Natural killer cell (primary cell): ENCODE measurements around the gene ISYNA1. TPM values are rescaled to one million over a fixed set of nuclear protein-coding genes. Genes with fewer than 3 reads are reported as not detected.

Experiments
- ATAC-seq, 3 donors: fragments of 150-1000 bp in 2 of 3; fragments of 200-7000 bp in 1 of 3; cut with Tn5 transposase; 1 replicate in 1 of 3; 2 replicates in 2 of 3; pipeline ENCODE4 v1.10.0; 2021; ENCODE audit warnings: mild to moderate bottlenecking in 2 of 3, moderate library complexity in 2 of 3
- DNase-seq, 2 donors: peaks; one replicate each; pipeline versions ENCODE4 v3.0.0 to v3.0.0-alpha.2; 2013 to 2021; ENCODE audit warnings: mixed read lengths in 1 of 2
- H3K27ac ChIP-seq: one replicate; pipeline ENCODE4 v1.5.1; 2013; ENCODE audit warnings: mild to moderate bottlenecking, low read length
- H3K27me3 ChIP-seq: one replicate; pipeline ENCODE4 v1.6.1; 2013; ENCODE audit warnings: low read length; ENCODE audit not compliant: control insufficient read depth, insufficient read depth
- H3K36me3 ChIP-seq: one replicate; pipeline ENCODE4 v1.6.1; 2013; ENCODE audit warnings: low read length; ENCODE audit not compliant: control insufficient read depth, insufficient read depth
- H3K4me1 ChIP-seq: one replicate; pipeline ENCODE4 v1.6.1; 2013; ENCODE audit warnings: low read length; ENCODE audit not compliant: control insufficient read depth, insufficient read depth
- H3K4me3 ChIP-seq: one replicate; pipeline ENCODE4 v1.5.1; 2013; ENCODE audit warnings: low read length
- H3K9me3 ChIP-seq: one replicate; pipeline ENCODE4 v1.6.1; 2013; ENCODE audit warnings: low read length; ENCODE audit not compliant: control insufficient read depth, insufficient read depth
- H3K27ac Mint-ChIP-seq, 2 donors: one replicate each; pipeline ENCODE4 v1.8.0; 2022; ENCODE audit warnings: mild to moderate bottlenecking in 2 of 2, mixed read lengths in 2 of 2, moderate library complexity in 1 of 2
- H3K27me3 Mint-ChIP-seq, 2 donors: one replicate each; pipeline ENCODE4 v1.8.0; 2022; ENCODE audit warnings: low read depth in 2 of 2, mixed read lengths in 2 of 2
- H3K36me3 Mint-ChIP-seq: one replicate; pipeline ENCODE4 v1.8.0; 2022; ENCODE audit warnings: mixed read lengths
- H3K4me1 Mint-ChIP-seq, 2 donors: one replicate each; pipeline ENCODE4 v1.8.0; 2022; ENCODE audit warnings: mixed read lengths in 2 of 2
- H3K4me3 Mint-ChIP-seq: one replicate; pipeline ENCODE4 v1.8.0; 2022; ENCODE audit warnings: mild to moderate bottlenecking, moderate library complexity, mixed read lengths
- H3K9me3 Mint-ChIP-seq, 2 donors: one replicate each; pipeline ENCODE4 v1.8.0; 2022; ENCODE audit warnings: mixed read lengths in 2 of 2
- CTCF ChIP-seq: fragments of 200-600 bp; IDR thresholded peaks from one replicate; pipeline ENCODE4 v1.8.0; 2022; ENCODE audit warnings: antibody characterized with exemption
- WGBS: methylation state at CpG from one replicate; pipeline ENCODE4 v1.1.7; 2013; ENCODE audit warnings: missing lambda C conversion rate; ENCODE audit not compliant: insufficient coverage; 5-methylcytosine and 5-hydroxymethylcytosine counted together
- intact Hi-C: fragments of 100-400 bp; cut with micrococcal nuclease; formaldehyde crosslinking; loops from one replicate; pipeline ENCODE4 v1.14.2; 2022
- total RNA-seq, 4 donors: library from RNA; stranded (reverse); fragments of 120-200 nt in 1 of 4; gene quantifications; one replicate each; pipeline versions ENCODE4 v1.2.3 to v1.2.4, GENCODE V29; 2013 to 2022

Gene ISYNA1
- total RNA-seq, 3 donors from 2014 or later (not counting 1 experiment from before 2014, with no cell fraction given), result 39.7 to 53.6 (median 40.1) TPM

GRCh38 chr19:18426416-18426767, 11.5 kb downstream of the ISYNA1 start:
- intact Hi-C loops, result no loop called here
- Mint-ChIP-seq H3K27me3 (no peaks in the 10 kb centered on the region), H3K36me3 (no peaks in the 10 kb centered on the region), H3K27ac (peak overlapping the region; percentile 70 to 97), H3K4me3 (no peak overlapping the region), H3K4me1 (peaks cover 33 to 60% of the 10 kb centered on the region in 2 donors), H3K9me3 (no peaks in the 10 kb centered on the region)
- WGBS, result 89% methylated on average over 8 of the region's 8 CpGs
- Histone ChIP-seq H3K36me3 (peaks cover 3% of the 10 kb centered on the region), H3K4me3 (no peak overlapping the region), H3K27ac (no peak overlapping the region), H3K27me3 (no peaks in the 10 kb centered on the region), H3K4me1 (peaks cover 84% of the 10 kb centered on the region), H3K9me3 (no peaks in the 10 kb centered on the region)
- DNase-seq (no peak), ATAC-seq (no peak)
- no peak for TF ChIP-seq CTCF

- Mint-ChIP-seq H3K27me3 (no peaks in the 10 kb centered on the region), H3K9me3 (no peaks in the 10 kb centered on the region), H3K4me1 (peaks cover 39 to 66% of the 10 kb centered on the region in 2 donors), H3K36me3 (no peaks in the 10 kb centered on the region), H3K4me3 (peak overlapping the region; percentile 17), H3K27ac (peak overlapping the region; percentile 70 to 97)
- WGBS, result 80% methylated on average over 18 of the region's 18 CpGs
- Histone ChIP-seq H3K4me1 (peaks cover 88% of the 10 kb centered on the region), H3K27me3 (no peaks in the 10 kb centered on the region), H3K36me3 (peaks cover 3% of the 10 kb centered on the region), H3K9me3 (no peaks in the 10 kb centered on the region), H3K27ac (no peak overlapping the region), H3K4me3 (no peak overlapping the region)
- intact Hi-C loops, result no loop called here
- no peak for ATAC-seq
- peak in 1 of 2 donors; percentile 36 for DNase-seq
- TF ChIP-seq CTCF, result no peak
Observed at GRCh38 chr19:18425515-18426415, 12.2 kb downstream of the ISYNA1 start.

- ATAC-seq (no peak), DNase-seq (no peak)
- Mint-ChIP-seq H3K27ac (peak overlapping the region in 1 of 2 donors; percentile 97), H3K27me3 (no peaks in the 10 kb centered on the region), H3K4me1 (peaks cover 47 to 73% of the 10 kb centered on the region in 2 donors), H3K36me3 (no peaks in the 10 kb centered on the region), H3K9me3 (no peaks in the 10 kb centered on the region), H3K4me3 (no peak overlapping the region)
- Histone ChIP-seq H3K9me3 (no peaks in the 10 kb centered on the region), H3K27me3 (no peaks in the 10 kb centered on the region), H3K4me1 (peaks cover 88% of the 10 kb centered on the region), H3K4me3 (no peak overlapping the region), H3K27ac (no peak overlapping the region), H3K36me3 (peaks cover 3% of the 10 kb centered on the region)
- 86% methylated on average over 15 of the region's 17 CpGs for WGBS
- intact Hi-C loops, result no loop called here
- no peak for TF ChIP-seq CTCF
Observed at GRCh38 chr19:18424890-18425514, 12.9 kb downstream of the ISYNA1 start.
